H4 (cell line): Measurements from ENCODE around the gene PIMREG. TPM values are rescaled to one million over a fixed set of nuclear protein-coding genes. Genes with fewer than 3 reads are reported as not detected.

Experiments
- DNase-seq: peaks from one replicate; pipeline ENCODE4 v3.0.0-alpha.2; 2015; ENCODE audit warnings: low spot score
- total RNA-seq: library from RNA; depleted of rRNA; stranded (reverse); fragments of >200 nt; shearing (Covaris generic); gene quantifications from 2 replicates; pipeline ENCODE4 v1.2.3, GENCODE V29; 2014; rRNA removed

The PIMREG gene
- total RNA-seq, 1 experiment from 2014 or later: 30.7 TPM

GRCh38 chr17:6498356-6498755 lies 54.1 kb downstream of the PIMREG start:
- DNase-seq: no peak

GRCh38 chr17:6498901-6499540 lies 54.8 kb downstream of the PIMREG start:
- DNase-seq: no peak

Other genes with a start within 250 kb of the PIMREG start
- gene AIPL1, start 9.3 kb upstream of the PIMREG start, total RNA-seq: not detected in 2 replicates
- gene PITPNM3, start 112.1 kb downstream of the PIMREG start, total RNA-seq: 0.15 and 0.18 TPM in 2 replicates
- gene KIAA0753, start 196.3 kb downstream of the PIMREG start, total RNA-seq: 6.6 and 6.7 TPM in 2 replicates
- gene TXNDC17, start 196.6 kb downstream of the PIMREG start, total RNA-seq: 192 and 303 TPM in 2 replicates
- gene MED31, start 207.2 kb downstream of the PIMREG start, total RNA-seq: 16.3 and 19.2 TPM in 2 replicates
- 0.29 TPM in 1 of 2 replicates, not detected in the other for gene C17orf100, start 207.3 kb downstream of the PIMREG start, total RNA-seq